K562 (cell line): Measurements from ENCODE around the gene SLC4A11. TPM values are rescaled to one million over a fixed set of nuclear protein-coding genes. Genes with fewer than 3 reads are reported as not detected.
A peak's percentile ranks its signal among the peaks of the same experiment; 100 is the strongest.

Experiments used
- CREB1 ChIP-seq, 2 experiments: sonication (generic) in 1 of 2; formaldehyde crosslinking in 1 of 2; IDR thresholded peaks; 2 replicates each; pipeline versions ENCODE4 v1.6.1 to v1.8.0; 2012 to 2022; ENCODE audit warnings: inconsistent platforms in 1 of 2, mild to moderate bottlenecking in 1 of 2, missing genetic modification reagents in 1 of 2, moderate library complexity in 1 of 2
- CREM ChIP-seq: IDR thresholded peaks from 2 replicates; pipeline ENCODE4 v1.6.1; 2014; ENCODE audit warnings: antibody characterized with exemption, low read depth
- CTBP1 ChIP-seq: fragments of 450-650 bp; IDR thresholded peaks from 2 replicates; pipeline ENCODE4 v1.6.1; 2016; ENCODE audit warnings: borderline replicate concordance
- CXXC5 ChIP-seq: fragments of 250-450 bp; sonication (Bioruptor Pico); IDR thresholded peaks from 2 replicates; pipeline ENCODE4 v1.8.0; 2022; ENCODE audit warnings: inconsistent platforms, mild to moderate bottlenecking, moderate library complexity
- HCFC1 ChIP-seq: IDR thresholded peaks from 2 replicates; pipeline ENCODE4 v1.6.1; 2012; ENCODE audit warnings: low read depth, low read length, improper control_type of control experiment
- HDAC6 ChIP-seq: IDR thresholded peaks from 2 replicates; pipeline ENCODE4 v1.6.1; 2012; ENCODE audit warnings: low read depth, mild to moderate bottlenecking, control low read depth, inconsistent platforms, low read length, moderate library complexity
- MAZ ChIP-seq, 2 experiments: fragments of 450-650 bp in 1 of 2; sonication (generic) in 1 of 2; formaldehyde crosslinking; IDR thresholded peaks in 1 of 2; conservative IDR thresholded peaks in 1 of 2; 2 replicates each; pipeline versions ENCODE4 v1.4.0 to v1.5.0; 2020; ENCODE audit warnings: mild to moderate bottlenecking in 1 of 2, missing genetic modification reagents in 1 of 2
- RB1 ChIP-seq: fragments of 450-650 bp; IDR thresholded peaks from 2 replicates; pipeline ENCODE4 v1.6.1; 2017; ENCODE audit warnings: low read depth, mild to moderate bottlenecking
- RBFOX2 ChIP-seq: fragments of 200-400 bp; formaldehyde crosslinking; IDR thresholded peaks from 2 replicates; pipeline ENCODE4 v1.6.1; 2017; ENCODE audit warnings: low read depth, mild to moderate bottlenecking, low read length, moderate library complexity
- RFX1 ChIP-seq: fragments of 450-650 bp; IDR thresholded peaks from 2 replicates; pipeline ENCODE4 v1.6.1; 2016; ENCODE audit warnings: mild to moderate bottlenecking, moderate library complexity
- SMC3 ChIP-seq: conservative IDR thresholded peaks from 2 replicates; pipeline ENCODE4 v1.6.1; 2011; ENCODE audit warnings: low read depth, low read length, improper control_type of control experiment; ENCODE audit not compliant: insufficient read depth
- STAG1 ChIP-seq: sonication (generic); formaldehyde crosslinking; IDR thresholded peaks from 2 replicates; pipeline ENCODE4 v1.5.0; 2020; ENCODE audit warnings: missing genetic modification reagents, borderline replicate concordance
- SUPT5H ChIP-seq: fragments of 450-650 bp; IDR thresholded peaks from 2 replicates; pipeline ENCODE4 v1.6.1; 2016
- ZBTB7A ChIP-seq: IDR thresholded peaks from 2 replicates; pipeline ENCODE4 v1.6.1; 2011; ENCODE audit warnings: low read depth, mild to moderate bottlenecking, low read length, moderate library complexity, borderline replicate concordance; ENCODE audit not compliant: control insufficient read depth
- ZNF354B ChIP-seq: fragments of 250-450 bp; sonication (Bioruptor Pico); IDR thresholded peaks from 2 replicates; pipeline ENCODE4 v1.4.0; 2020
- polyA plus RNA-seq, 8 experiments: library from polyadenylated mRNA; depleted of rRNA in 4 of 8; stranded (reverse) in 5 of 8; unstranded in 3 of 8; fragments of >200 nt; fragmentation: Nextera tagmentation in 2 of 8; fragmentation: Illumina TruSeq in 1 of 8; extraction: Ambion mirVana in 2 of 8; extraction: Trizol in 1 of 8; gene quantifications; 2 replicates each; pipeline versions ENCODE4 v1.2.1 to v1.2.3, GENCODE V29; 2011 to 2014; ENCODE audit warnings: inconsistent platforms in 1 of 8, missing spikeins in 1 of 8
- total RNA-seq, 7 experiments: library from RNA; depleted of rRNA in 6 of 7; stranded (reverse); fragments of >200 nt in 6 of 7; fragmentation: Illumina TruSeq in 2 of 7; extraction: Trizol in 2 of 7; gene quantifications; 2 replicates each; pipeline versions ENCODE4 v1.2.1 to v1.2.3, GENCODE V29; 2011 to 2021; ENCODE audit warnings: low replicate concordance in 1 of 7
- TF ChIP-seq, protein P1 (sequence below), 2 experiments: fragments of 450-650 bp; formaldehyde crosslinking in 1 of 2; IDR thresholded peaks; 2 replicates each; pipeline versions ENCODE4 v1.4.0 to v1.6.1; 2014 to 2020; ENCODE audit warnings: mild to moderate bottlenecking in 2 of 2, borderline replicate concordance in 1 of 2, low read depth in 1 of 2
- TF ChIP-seq, protein P2 (sequence below): fragments of 450-650 bp; formaldehyde crosslinking; IDR thresholded peaks from 2 replicates; pipeline ENCODE4 v1.4.0; 2020; ENCODE audit warnings: mild to moderate bottlenecking
- TF ChIP-seq, protein P3 (sequence below): fragments of 450-650 bp; IDR thresholded peaks from 2 replicates; pipeline ENCODE4 v1.6.1; 2016

Gene SLC4A11
- total and polyA plus RNA-seq, 9 of the 15 experiments (the other 6 are each of a cell fraction or from before 2014, with no cell fraction given): 0.10 to 2.0 (median 0.20) TPM

- TF ChIP-seq, protein P1, sequence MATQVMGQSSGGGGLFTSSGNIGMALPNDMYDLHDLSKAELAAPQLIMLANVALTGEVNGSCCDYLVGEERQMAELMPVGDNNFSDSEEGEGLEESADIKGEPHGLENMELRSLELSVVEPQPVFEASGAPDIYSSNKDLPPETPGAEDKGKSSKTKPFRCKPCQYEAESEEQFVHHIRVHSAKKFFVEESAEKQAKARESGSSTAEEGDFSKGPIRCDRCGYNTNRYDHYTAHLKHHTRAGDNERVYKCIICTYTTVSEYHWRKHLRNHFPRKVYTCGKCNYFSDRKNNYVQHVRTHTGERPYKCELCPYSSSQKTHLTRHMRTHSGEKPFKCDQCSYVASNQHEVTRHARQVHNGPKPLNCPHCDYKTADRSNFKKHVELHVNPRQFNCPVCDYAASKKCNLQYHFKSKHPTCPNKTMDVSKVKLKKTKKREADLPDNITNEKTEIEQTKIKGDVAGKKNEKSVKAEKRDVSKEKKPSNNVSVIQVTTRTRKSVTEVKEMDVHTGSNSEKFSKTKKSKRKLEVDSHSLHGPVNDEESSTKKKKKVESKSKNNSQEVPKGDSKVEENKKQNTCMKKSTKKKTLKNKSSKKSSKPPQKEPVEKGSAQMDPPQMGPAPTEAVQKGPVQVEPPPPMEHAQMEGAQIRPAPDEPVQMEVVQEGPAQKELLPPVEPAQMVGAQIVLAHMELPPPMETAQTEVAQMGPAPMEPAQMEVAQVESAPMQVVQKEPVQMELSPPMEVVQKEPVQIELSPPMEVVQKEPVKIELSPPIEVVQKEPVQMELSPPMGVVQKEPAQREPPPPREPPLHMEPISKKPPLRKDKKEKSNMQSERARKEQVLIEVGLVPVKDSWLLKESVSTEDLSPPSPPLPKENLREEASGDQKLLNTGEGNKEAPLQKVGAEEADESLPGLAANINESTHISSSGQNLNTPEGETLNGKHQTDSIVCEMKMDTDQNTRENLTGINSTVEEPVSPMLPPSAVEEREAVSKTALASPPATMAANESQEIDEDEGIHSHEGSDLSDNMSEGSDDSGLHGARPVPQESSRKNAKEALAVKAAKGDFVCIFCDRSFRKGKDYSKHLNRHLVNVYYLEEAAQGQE (IDR thresholded peaks at IDR 0.05; ENCODE audit: borderline replicate concordance): peak; percentile 63; the same call in 1 of the 2 replicates
- TF ChIP-seq, protein P1 (CRISPR knock-in tag; IDR thresholded peaks at IDR 0.05; ENCODE audit: low read depth): no peak
- peak; percentile 56 for TF ChIP-seq SMC3
- TF ChIP-seq CREM: 0 out of 2 replicates have a peak, but pooled peaks have one; percentile 9
- peak; percentile 57 for TF ChIP-seq RBFOX2
- TF ChIP-seq CXXC5 (CRISPR knock-in tag): 0 out of 2 replicates have a peak, but pooled peaks have one; percentile 8
- TF ChIP-seq MAZ (CRISPR knock-in tag; conservative IDR thresholded peaks at IDR 0.05 in 1 of 2, IDR thresholded peaks at IDR 0.05 in 1 of 2): peak in 1 of 2 experiments; percentile 52; a peak in 1 of 4 replicates
- TF ChIP-seq SUPT5H: no peak
- TF ChIP-seq RB1: peak; percentile 80; the same call in 1 of the 2 replicates
- TF ChIP-seq, protein P2, sequence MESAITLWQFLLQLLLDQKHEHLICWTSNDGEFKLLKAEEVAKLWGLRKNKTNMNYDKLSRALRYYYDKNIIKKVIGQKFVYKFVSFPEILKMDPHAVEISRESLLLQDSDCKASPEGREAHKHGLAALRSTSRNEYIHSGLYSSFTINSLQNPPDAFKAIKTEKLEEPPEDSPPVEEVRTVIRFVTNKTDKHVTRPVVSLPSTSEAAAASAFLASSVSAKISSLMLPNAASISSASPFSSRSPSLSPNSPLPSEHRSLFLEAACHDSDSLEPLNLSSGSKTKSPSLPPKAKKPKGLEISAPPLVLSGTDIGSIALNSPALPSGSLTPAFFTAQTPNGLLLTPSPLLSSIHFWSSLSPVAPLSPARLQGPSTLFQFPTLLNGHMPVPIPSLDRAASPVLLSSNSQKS (CRISPR knock-in tag): no peak
- 0 out of 2 replicates have a peak, but pooled peaks have one; percentile 28 for TF ChIP-seq CTBP1
- TF ChIP-seq RFX1: no peak
- no peak for TF ChIP-seq CREB1 (IDR thresholded peaks at IDR 0.05)
- TF ChIP-seq CREB1 (CRISPR knock-in tag; IDR thresholded peaks at IDR 0.05): peak; percentile 47; the same call in 1 of the 2 replicates
- no peak for TF ChIP-seq HCFC1
- no peak for TF ChIP-seq ZNF354B (CRISPR knock-in tag)
- TF ChIP-seq, protein P3, sequence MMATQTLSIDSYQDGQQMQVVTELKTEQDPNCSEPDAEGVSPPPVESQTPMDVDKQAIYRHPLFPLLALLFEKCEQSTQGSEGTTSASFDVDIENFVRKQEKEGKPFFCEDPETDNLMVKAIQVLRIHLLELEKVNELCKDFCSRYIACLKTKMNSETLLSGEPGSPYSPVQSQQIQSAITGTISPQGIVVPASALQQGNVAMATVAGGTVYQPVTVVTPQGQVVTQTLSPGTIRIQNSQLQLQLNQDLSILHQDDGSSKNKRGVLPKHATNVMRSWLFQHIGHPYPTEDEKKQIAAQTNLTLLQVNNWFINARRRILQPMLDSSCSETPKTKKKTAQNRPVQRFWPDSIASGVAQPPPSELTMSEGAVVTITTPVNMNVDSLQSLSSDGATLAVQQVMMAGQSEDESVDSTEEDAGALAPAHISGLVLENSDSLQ: no peak
- TF ChIP-seq ZBTB7A: peak; percentile 58; the same call in 1 of the 2 replicates
- no peak for TF ChIP-seq HDAC6
- TF ChIP-seq STAG1 (CRISPR knock-in tag): peak; percentile 55; the same call in 1 of the 2 replicates
Observed at GRCh38 chr20:3218307-3218988, 20.5 kb downstream of the SLC4A11 start (continued).
